Uterus (tissue), 4 donors: ENCODE data around the gene MRPS7. TPM values are rescaled to one million over a fixed set of nuclear protein-coding genes. Genes with fewer than 3 reads are reported as not detected.

Experiments
- DNase-seq, 2 donors: peaks; one replicate each; pipeline ENCODE4 v3.0.0-alpha.2; 2019 to 2020
- H3K27ac ChIP-seq, 2 donors: fragments of 200-600 bp; sonication (generic); 1 replicate in 1 of 2; 2 replicates in 1 of 2; pipeline ENCODE4 v1.5.1; 2016 to 2018
- H3K27me3 ChIP-seq, 2 donors: fragments of 200-600 bp; sonication (generic); one replicate each; pipeline ENCODE4 v1.5.1; 2018 to 2019; ENCODE audit warnings: control low read depth in 1 of 2
- H3K36me3 ChIP-seq, 2 donors: fragments of 200-600 bp; sonication (generic); one replicate each; pipeline ENCODE4 v1.5.1; 2019; ENCODE audit warnings: control low read depth in 1 of 2
- H3K4me1 ChIP-seq, 2 donors: fragments of 200-600 bp; sonication (generic); one replicate each; pipeline ENCODE4 v1.5.1; 2018 to 2019; ENCODE audit warnings: control low read depth in 1 of 2
- H3K4me3 ChIP-seq, 2 donors: fragments of 200-600 bp; sonication (generic); 1 replicate in 1 of 2; 2 replicates in 1 of 2; pipeline ENCODE4 v1.5.1; 2018 to 2019; ENCODE audit warnings: mild to moderate bottlenecking in 1 of 2
- H3K9me3 ChIP-seq, 2 donors: fragments of 200-600 bp; sonication (generic); one replicate each; pipeline ENCODE4 v1.5.1; 2019; ENCODE audit warnings: control low read depth in 1 of 2
- CTCF ChIP-seq, 4 experiments: fragments of 200-600 bp in 2 of 4; fragments of 450-650 bp in 2 of 4; sonication (generic) in 2 of 4; IDR thresholded peaks; one replicate each; pipeline ENCODE4 v1.5.1; 2016 to 2019; ENCODE audit warnings: antibody characterized with exemption in 4 of 4, mild to moderate bottlenecking in 2 of 4, moderate library complexity in 1 of 4
- POLR2A ChIP-seq, 2 donors: fragments of 450-650 bp; IDR thresholded peaks; one replicate each; pipeline ENCODE4 v1.6.1; 2016; ENCODE audit warnings: antibody characterized with exemption in 2 of 2, mild to moderate bottlenecking in 1 of 2, moderate library complexity in 1 of 2
- intact Hi-C: fragments of 100-400 bp; cut with DNase I; formaldehyde crosslinking; loops from one replicate; pipeline ENCODE4 v1.15.1; 2023; ENCODE audit warnings: low total_unique reads
- total RNA-seq, 4 donors: library from RNA; depleted of rRNA in 3 of 4; stranded (reverse); fragments of >200 nt in 3 of 4; gene quantifications; one replicate each; pipeline versions ENCODE4 v1.1.0 to v1.2.4, GENCODE V29; 2014 to 2023
- donor health status: DM: yes; HTN: yes; CAD: no.

MRPS7 gene
- total RNA-seq, 4 donors from 2014 or later = 13.1 to 42.1 (median 33.0) TPM

DNA sequence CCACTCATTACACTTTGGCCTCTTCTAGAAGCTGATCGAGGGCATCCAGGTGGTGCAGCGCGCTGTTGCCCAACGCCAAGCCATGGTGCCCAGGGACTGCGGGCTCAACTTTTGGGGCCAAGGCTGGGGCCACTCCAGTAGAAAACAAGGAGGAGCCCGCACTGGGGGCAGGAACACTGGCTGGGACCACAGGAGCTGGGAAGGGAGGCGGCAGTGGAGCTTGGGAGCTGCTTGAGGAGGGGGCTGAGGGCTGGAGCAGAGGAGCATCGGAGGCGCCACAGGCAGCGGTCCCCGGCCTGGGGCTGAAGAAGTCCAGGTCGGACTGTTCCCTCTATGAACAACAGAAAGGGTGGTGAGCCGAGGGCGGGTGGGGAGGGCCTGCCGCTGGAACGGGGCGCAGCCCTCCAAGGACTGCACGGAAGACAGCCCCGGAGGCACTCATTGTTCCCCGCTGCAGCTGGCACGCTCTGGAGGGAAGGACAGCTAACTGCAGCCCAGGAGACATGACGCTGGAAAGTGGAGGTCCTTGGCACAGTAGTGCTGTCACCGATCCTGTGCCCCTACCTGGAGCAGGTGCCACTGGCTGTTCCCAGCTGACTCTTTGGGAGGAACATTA lies 21.8 kb upstream of the MRPS7 start:
- intact Hi-C loops = no loop called here
- Histone ChIP-seq H3K27ac (no peak overlapping the region), H3K27me3 (no peaks in the 10 kb centered on the region), H3K36me3 (no peaks in the 10 kb centered on the region), H3K4me3 (no peak overlapping the region), H3K9me3 (no peaks in the 10 kb centered on the region), H3K4me1 (no peaks in the 10 kb centered on the region)
- DNase-seq = no peak
- TF ChIP-seq CTCF (IDR thresholded peaks at IDR 0.05) (no peak), POLR2A (IDR thresholded peaks at IDR 0.05) (no peak)

DNA sequence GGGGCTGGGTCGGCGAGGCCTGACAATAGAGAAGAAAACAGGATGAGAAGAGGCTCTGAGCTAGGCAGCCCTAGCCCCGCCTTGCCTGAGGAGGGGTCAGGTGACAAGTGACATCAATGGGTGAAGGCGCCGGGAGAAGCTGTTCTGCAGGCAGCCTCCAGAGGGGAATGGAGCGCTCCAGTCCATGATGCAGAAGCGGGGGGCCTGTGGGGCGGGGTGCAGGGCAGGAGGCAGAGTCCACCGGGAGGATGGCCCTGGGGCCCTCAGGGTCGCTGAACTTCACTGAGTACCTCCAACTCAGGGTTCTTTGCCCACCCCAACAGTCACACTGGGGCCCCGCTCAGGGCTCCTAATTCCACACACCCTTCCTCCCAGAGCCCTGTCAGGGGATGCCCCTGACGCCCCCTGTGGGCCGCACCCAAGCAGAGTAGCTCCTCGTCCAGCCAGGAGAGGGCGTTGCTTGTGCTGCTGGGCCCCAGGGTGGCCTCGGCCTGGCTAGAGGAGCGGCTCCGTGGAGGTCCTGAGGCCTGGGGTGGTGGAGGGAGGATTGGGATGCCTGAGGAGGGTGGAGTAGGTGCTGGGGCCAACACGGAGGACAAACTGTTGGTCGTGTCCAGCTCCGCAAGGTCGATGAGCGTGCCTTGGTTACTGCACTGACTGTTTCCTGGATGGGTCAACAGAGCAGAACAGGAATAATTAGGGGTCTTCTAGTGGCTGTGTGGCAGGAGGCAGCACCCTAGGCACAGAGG lies 21.1 kb upstream of the MRPS7 start:
- no peak overlapping the region for H3K27ac ChIP-seq
- no peaks in the 10 kb centered on the region for H3K9me3 ChIP-seq
- H3K4me1 ChIP-seq = no peaks in the 10 kb centered on the region
- no peaks in the 10 kb centered on the region for H3K36me3 ChIP-seq
- H3K4me3 ChIP-seq = no peak overlapping the region
- intact Hi-C loops = no loop called here
- H3K27me3 ChIP-seq = no peaks in the 10 kb centered on the region
- no peak for DNase-seq
- TF ChIP-seq POLR2A (IDR thresholded peaks at IDR 0.05) (no peak), CTCF (IDR thresholded peaks at IDR 0.05) (peak in 3 of 4 experiments; percentile 8 to 32 (median 14))

DNA sequence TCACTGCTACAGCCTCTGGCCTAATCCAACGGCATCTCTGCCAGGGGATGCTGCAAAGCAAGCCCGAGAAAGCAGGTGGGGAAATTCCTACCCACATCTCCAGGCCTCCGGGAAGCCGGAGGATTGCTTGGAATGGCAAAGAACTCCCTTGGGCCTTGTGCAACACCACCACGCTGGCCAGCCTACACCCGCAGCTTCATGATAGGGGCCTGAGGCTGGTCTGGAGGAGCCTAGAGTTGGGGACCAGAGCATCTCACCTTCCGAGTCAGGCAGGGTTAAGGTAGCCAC lies 20.6 kb upstream of the MRPS7 start:
- no peak for DNase-seq
- TF ChIP-seq POLR2A (IDR thresholded peaks at IDR 0.05) (no peak), CTCF (IDR thresholded peaks at IDR 0.05) (no peak)
- no peaks in the 10 kb centered on the region for H3K36me3 ChIP-seq
- no peaks in the 10 kb centered on the region for H3K9me3 ChIP-seq
- H3K27ac ChIP-seq = no peak overlapping the region
- no peaks in the 10 kb centered on the region for H3K27me3 ChIP-seq
- H3K4me1 ChIP-seq = no peaks in the 10 kb centered on the region
- H3K4me3 ChIP-seq = no peak overlapping the region
- intact Hi-C loops = no loop called here

- TF ChIP-seq CTCF (IDR thresholded peaks at IDR 0.05) = no peak
- no peak for TF ChIP-seq POLR2A (IDR thresholded peaks at IDR 0.05)
- H3K4me1 ChIP-seq = no peaks in the 10 kb centered on the region
- H3K9me3 ChIP-seq = no peaks in the 10 kb centered on the region
- no peaks in the 10 kb centered on the region for H3K36me3 ChIP-seq
- intact Hi-C loops = no loop called here
- H3K4me3 ChIP-seq = no peak overlapping the region
- no peak overlapping the region for H3K27ac ChIP-seq
- DNase-seq = no peak
- no peaks in the 10 kb centered on the region for H3K27me3 ChIP-seq
Observed at GRCh38 chr17:75241502-75241901, 20.2 kb upstream of the MRPS7 start.

- H3K36me3 ChIP-seq = no peaks in the 10 kb centered on the region
- intact Hi-C loops = no loop called here
- DNase-seq = no peak
- no peaks in the 10 kb centered on the region for H3K4me1 ChIP-seq
- no peaks in the 10 kb centered on the region for H3K27me3 ChIP-seq
- TF ChIP-seq CTCF (IDR thresholded peaks at IDR 0.05) = no peak
- no peak for TF ChIP-seq POLR2A (IDR thresholded peaks at IDR 0.05)
- no peak overlapping the region for H3K27ac ChIP-seq
- H3K9me3 ChIP-seq = no peaks in the 10 kb centered on the region
- no peak overlapping the region for H3K4me3 ChIP-seq
Observed at GRCh38 chr17:75241996-75242460, 19.7 kb upstream of the MRPS7 start.
